Naive B cell (primary cell): ENCODE data around the gene ZNF280B. TPM values are rescaled to one million over a fixed set of nuclear protein-coding genes. Genes with fewer than 3 reads are reported as not detected.
A peak's percentile ranks its signal among the peaks of the same experiment; 100 is the strongest.
"Not testable (repeated sequence)": the region's sequence is repeated elsewhere in the genome, so short reads cannot be mapped to it uniquely, and the experiment has no call there.

Experiments used
- ATAC-seq, 2 donors: fragments of 150-1000 bp; cut with Tn5 transposase; 2 replicates each; pipeline ENCODE4 v1.10.0; 2021; ENCODE audit warnings: low read depth in 2 of 2, mild to moderate bottlenecking in 2 of 2, moderate library complexity in 2 of 2
- DNase-seq: peaks from one replicate; pipeline ENCODE4 v3.0.0; 2022
- H3K27ac Mint-ChIP-seq, 6 donors: one replicate each; pipeline ENCODE4 v1.8.0; 2020 to 2022; ENCODE audit warnings: mild to moderate bottlenecking in 6 of 6, mixed read lengths in 6 of 6, moderate library complexity in 5 of 6, inconsistent platforms in 2 of 6
- H3K27me3 Mint-ChIP-seq, 3 donors: one replicate each; pipeline ENCODE4 v1.8.0; 2021 to 2022; ENCODE audit warnings: mixed read lengths in 3 of 3, mild to moderate bottlenecking in 1 of 3
- H3K36me3 Mint-ChIP-seq, 2 donors: one replicate each; pipeline ENCODE4 v1.8.0; 2020 to 2022; ENCODE audit warnings: mixed read lengths in 2 of 2, inconsistent platforms in 1 of 2, mild to moderate bottlenecking in 1 of 2
- H3K4me1 Mint-ChIP-seq, 3 donors: one replicate each; pipeline ENCODE4 v1.8.0; 2020 to 2022; ENCODE audit warnings: mixed read lengths in 3 of 3, inconsistent platforms in 1 of 3, mild to moderate bottlenecking in 1 of 3, moderate library complexity in 1 of 3
- H3K4me3 Mint-ChIP-seq, 8 donors: one replicate each; pipeline ENCODE4 v1.8.0; 2020 to 2022; ENCODE audit warnings: mild to moderate bottlenecking in 8 of 8, mixed read lengths in 8 of 8, moderate library complexity in 8 of 8, inconsistent platforms in 2 of 8
- H3K9me3 Mint-ChIP-seq, 7 donors: one replicate each; pipeline ENCODE4 v1.8.0; 2020 to 2022; ENCODE audit warnings: mixed read lengths in 7 of 7, mild to moderate bottlenecking in 5 of 7, inconsistent platforms in 2 of 7, moderate library complexity in 1 of 7
- polyA plus RNA-seq, 6 donors: library from polyadenylated mRNA; unstranded; fragments of 300-500 nt; fragmentation: Illumina TruSeq; gene quantifications; one replicate each; pipeline ENCODE4 v1.2.3, GENCODE V29; 2021; ENCODE audit warnings: low read depth in 6 of 6

The ZNF280B gene
- polyA plus RNA-seq, 6 donors from 2014 or later, result 2.4 to 4.1 (median 3.2) TPM

DNA sequence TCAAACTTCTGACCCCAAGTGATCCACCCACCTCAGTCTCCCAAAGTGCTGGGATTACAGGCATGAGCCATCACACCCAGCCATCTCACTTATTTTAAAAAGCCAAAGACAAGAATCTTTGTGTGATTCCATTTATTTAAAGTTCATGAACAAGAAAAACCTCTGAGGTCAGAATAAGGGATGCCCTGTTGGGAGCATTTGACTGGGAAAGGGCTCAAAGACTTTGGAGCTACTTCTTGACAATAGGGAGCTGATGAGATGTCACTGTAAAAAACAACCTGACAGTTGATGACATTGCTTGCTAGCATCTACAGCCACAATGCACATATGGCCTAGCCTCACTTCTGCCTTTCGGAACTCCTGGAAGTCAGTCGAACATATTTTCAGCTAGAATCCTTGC, 5.1 kb upstream of the ZNF280B start:
- H3K36me3 Mint-ChIP-seq, result peaks cover 0 to 9% of the 10 kb centered on the region in 2 donors
- no peak for DNase-seq
- H3K27me3 Mint-ChIP-seq, result peaks cover 19 to 36% (median 28%) of the 10 kb centered on the region in 3 donors
- peaks cover 3 to 10% (median 3%) of the 10 kb centered on the region in 3 donors for H3K4me1 Mint-ChIP-seq
- H3K9me3 Mint-ChIP-seq, result peaks cover 0 to 23% (median 7%) of the 10 kb centered on the region in 7 donors
- H3K27ac Mint-ChIP-seq, result peak overlapping the region in 1 of 6 donors; percentile 22
- H3K4me3 Mint-ChIP-seq, result no peak overlapping the region
- ATAC-seq, result no peak

DNA sequence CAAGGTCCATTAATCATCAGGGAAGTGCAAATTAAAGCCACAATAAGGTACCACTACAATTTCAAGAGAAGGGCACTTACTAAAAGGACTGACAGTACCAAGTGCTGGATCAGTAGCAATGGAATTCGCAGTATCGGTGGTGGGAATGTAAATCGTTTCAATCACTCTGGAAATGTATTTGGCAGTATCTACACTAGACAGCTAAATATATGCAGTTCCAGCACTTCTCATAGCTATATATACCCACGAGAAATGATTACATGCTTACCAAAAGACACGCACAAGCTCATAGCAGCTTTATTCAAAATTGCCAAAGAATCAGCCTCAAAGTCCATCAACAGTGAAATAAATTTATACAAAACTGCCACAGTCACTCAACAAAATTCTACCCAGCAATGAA, 4.4 kb upstream of the ZNF280B start:
- no peak overlapping the region for H3K4me3 Mint-ChIP-seq
- H3K36me3 Mint-ChIP-seq, result peaks cover 0 to 9% of the 10 kb centered on the region in 2 donors
- DNase-seq (no peak), ATAC-seq (no peak)
- H3K4me1 Mint-ChIP-seq, result peaks cover 4 to 15% (median 5%) of the 10 kb centered on the region in 3 donors
- H3K27ac Mint-ChIP-seq, result no peak overlapping the region
- H3K9me3 Mint-ChIP-seq, result peaks cover 0 to 23% (median 7%) of the 10 kb centered on the region in 7 donors
- H3K27me3 Mint-ChIP-seq, result peaks cover 19 to 36% (median 28%) of the 10 kb centered on the region in 3 donors

DNA sequence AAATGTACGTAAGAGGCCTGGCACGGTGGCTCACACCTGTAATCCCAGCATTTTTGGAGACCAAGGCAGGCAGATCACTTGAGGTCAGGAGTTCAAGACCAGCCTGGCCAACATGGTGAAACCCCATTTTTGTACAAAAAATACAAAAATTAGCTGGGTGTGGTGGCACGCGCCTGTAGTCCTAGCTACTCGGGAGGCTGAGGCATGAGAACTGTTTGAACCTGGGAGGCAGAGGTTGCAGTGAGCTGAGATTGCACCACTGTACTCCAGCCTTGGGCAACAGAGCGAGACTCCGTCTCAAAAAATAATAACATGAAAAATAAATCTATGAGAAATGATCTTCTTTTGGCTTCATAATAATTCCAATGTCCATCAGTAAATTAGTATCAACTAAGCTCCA, 2.3 kb upstream of the ZNF280B start:
- not testable (repeated sequence) for H3K27ac Mint-ChIP-seq, ATAC-seq, DNase-seq
- Mint-ChIP-seq H3K36me3 (peaks cover 3 to 17% of the 10 kb centered on the region in 2 donors), H3K9me3 (peaks cover 0 to 23% (median 7%) of the 10 kb centered on the region in 7 donors), H3K4me3 (peak overlapping the region in 1 of 8 donors; percentile 63), H3K27me3 (peaks cover 13 to 25% (median 15%) of the 10 kb centered on the region in 3 donors), H3K4me1 (peaks cover 14 to 22% (median 17%) of the 10 kb centered on the region in 3 donors)

DNA sequence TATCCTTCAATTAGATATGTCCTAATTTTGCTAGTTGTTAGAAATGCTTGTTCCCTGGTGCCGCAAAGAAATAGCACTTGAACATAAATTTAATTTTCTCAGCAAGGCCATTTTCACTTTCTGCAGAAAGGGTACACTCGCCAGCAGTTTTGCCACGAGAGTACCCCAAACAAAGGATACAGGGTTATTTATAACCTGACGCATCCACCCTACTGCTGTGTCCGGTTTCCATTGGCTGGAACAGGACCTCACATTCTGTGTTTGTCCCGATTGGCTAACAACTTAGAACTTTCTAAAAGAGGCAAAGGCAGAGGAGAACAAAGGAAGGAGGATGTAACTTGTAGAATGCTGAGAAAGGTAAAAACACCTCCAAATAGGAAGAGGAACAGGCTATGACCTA, 1.4 kb upstream of the ZNF280B start:
- H3K27me3 Mint-ChIP-seq, result peaks cover 5 to 16% (median 6%) of the 10 kb centered on the region in 3 donors
- not testable (repeated sequence) for DNase-seq, ATAC-seq
- peaks cover 17 to 22% (median 17%) of the 10 kb centered on the region in 3 donors for H3K4me1 Mint-ChIP-seq
- peaks cover 0 to 23% (median 7%) of the 10 kb centered on the region in 7 donors for H3K9me3 Mint-ChIP-seq
- H3K36me3 Mint-ChIP-seq, result peaks cover 7 to 22% of the 10 kb centered on the region in 2 donors
- peak overlapping the region in 1 of 6 donors; percentile 69 for H3K27ac Mint-ChIP-seq
- peak overlapping the region in 6 of 8 donors; percentile 0 to 82 (median 38) for H3K4me3 Mint-ChIP-seq

DNA sequence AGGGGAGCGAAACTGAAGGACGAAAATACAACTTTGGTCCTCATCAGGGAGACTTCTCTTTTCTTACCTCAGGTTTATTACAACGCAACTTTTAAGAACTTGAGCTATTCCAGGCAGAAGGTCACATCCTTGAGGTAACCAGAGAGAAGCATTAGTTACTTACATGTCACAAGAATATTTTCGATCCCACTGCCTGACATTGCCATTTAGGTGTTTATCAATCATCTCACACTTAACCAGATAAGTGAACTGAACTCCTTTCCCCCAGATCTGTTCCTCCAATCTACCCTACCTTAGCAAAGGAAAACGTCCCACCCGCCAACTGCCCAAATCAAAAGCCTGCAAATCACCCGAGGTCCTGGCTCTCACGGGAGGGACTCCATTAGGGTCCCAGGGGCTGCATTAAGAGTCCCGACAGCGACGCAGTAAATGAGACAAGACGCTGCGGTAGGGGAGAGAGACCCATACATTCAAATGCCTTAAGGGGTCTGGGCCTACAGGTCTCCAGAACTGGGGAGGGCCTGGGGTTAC, 734 bp downstream of the ZNF280B start:
- peaks cover 17 to 22% (median 19%) of the 10 kb centered on the region in 3 donors for H3K4me1 Mint-ChIP-seq
- peaks cover 0 to 13% (median 5%) of the 10 kb centered on the region in 3 donors for H3K27me3 Mint-ChIP-seq
- peaks cover 0 to 23% (median 7%) of the 10 kb centered on the region in 7 donors for H3K9me3 Mint-ChIP-seq
- peak overlapping the region; percentile 24 to 89 (median 78) for H3K27ac Mint-ChIP-seq
- peak overlapping the region; percentile 82 to 96 (median 89) for H3K4me3 Mint-ChIP-seq
- ATAC-seq (no peak), DNase-seq (no peak)
- H3K36me3 Mint-ChIP-seq, result peaks cover 22 to 30% of the 10 kb centered on the region in 2 donors

DNA sequence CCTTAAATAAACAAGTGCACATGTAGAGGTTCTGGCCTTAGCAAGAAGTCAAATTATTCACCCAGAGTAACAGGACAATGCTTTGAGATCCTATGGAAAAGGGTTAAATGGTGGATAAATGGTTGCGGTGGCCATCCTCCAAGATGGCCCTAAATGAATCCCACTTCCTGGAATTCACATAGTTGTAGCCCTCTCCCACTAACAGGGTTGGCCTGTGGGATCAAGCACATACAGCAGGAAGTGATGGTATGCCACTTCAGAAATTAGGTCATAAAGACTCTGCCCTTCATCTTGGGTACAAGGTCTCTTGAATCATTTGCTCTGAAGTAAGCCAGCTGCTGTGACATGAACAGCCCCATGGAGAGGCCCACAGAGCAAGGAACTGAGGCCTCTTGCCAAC, 1.8 kb downstream of the ZNF280B start:
- ATAC-seq, result no peak
- Mint-ChIP-seq H3K36me3 (peaks cover 30 to 31% of the 10 kb centered on the region in 2 donors), H3K27ac (peak overlapping the region in 1 of 6 donors; percentile 60), H3K4me1 (peaks cover 16 to 21% (median 19%) of the 10 kb centered on the region in 3 donors), H3K9me3 (peaks cover 0 to 23% (median 7%) of the 10 kb centered on the region in 7 donors), H3K27me3 (peaks cover 0 to 4% (median 0%) of the 10 kb centered on the region in 3 donors), H3K4me3 (peak overlapping the region in 4 of 8 donors; percentile 26 to 96 (median 60))
- no peak for DNase-seq

DNA sequence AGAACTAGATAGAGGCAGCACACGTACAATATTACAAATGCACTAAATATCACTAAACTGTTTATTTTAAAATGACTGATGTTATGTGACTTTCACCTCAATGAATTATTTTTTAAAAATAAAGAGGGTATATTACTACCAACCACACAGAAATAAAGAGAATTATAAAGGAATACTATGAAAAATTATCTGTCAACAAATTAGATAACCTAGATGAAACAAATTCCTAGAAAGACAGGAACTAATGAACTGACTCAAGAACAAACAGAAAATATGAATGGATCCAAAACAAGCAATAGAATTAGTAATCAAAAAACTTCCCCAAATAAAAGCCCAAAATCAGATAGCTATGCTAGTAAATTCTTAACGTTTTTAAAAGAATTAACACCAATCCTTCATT, 10.3 kb downstream of the ZNF280B start:
- peaks cover 8 to 10% (median 10%) of the 10 kb centered on the region in 3 donors for H3K4me1 Mint-ChIP-seq
- H3K27me3 Mint-ChIP-seq, result no peaks in the 10 kb centered on the region
- ATAC-seq, result no peak
- no peak overlapping the region for H3K4me3 Mint-ChIP-seq
- H3K27ac Mint-ChIP-seq, result no peak overlapping the region
- no peaks in the 10 kb centered on the region for H3K9me3 Mint-ChIP-seq
- no peak for DNase-seq
- H3K36me3 Mint-ChIP-seq, result peaks cover 7 to 27% of the 10 kb centered on the region in 2 donors

DNA sequence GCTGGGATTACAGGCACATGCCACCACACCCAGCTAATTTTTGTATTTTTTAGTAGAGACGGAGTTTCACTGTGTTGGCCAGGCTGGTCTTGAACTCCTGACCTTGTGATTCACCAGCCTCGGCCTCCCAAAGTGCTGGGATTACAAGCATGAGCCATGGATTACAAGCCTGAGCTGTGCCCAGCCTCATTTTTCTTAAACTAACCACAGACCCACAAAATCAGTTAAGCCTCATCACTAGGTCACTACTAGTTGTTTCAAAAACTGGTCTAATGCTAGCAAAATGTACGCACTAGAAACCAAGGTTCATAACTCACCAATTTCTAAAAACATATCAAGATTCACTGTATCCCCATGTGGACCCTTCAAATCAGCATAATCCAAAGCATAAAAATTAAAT, 17.0 kb downstream of the ZNF280B start:
- not testable (repeated sequence) for H3K27me3 Mint-ChIP-seq, DNase-seq, H3K27ac Mint-ChIP-seq, ATAC-seq, H3K4me1 Mint-ChIP-seq, H3K4me3 Mint-ChIP-seq, H3K9me3 Mint-ChIP-seq
- peaks cover 17 to 22% of the 10 kb centered on the region in 2 donors for H3K36me3 Mint-ChIP-seq

DNA sequence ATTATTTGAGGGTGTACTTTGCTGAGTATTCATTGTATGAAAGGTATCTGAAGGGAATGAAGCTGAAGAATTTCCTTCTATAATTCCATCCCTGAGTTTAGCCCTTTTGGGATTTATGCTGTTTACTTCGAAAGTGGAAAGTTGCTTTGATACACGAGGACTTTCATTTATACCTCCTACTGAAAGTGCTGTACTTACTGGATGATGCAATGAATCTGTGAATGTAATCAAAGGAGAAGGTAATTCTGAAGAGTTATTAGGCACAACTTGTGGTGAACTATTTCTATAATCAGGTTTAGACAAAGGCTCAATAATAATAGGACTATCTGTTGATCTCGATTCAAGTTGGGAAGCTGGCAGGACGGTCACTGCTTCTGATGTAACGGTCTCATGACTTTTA, 19.8 kb downstream of the ZNF280B start:
- DNase-seq (no peak), ATAC-seq (no peak)
- Mint-ChIP-seq H3K27me3 (no peaks in the 10 kb centered on the region), H3K4me3 (no peak overlapping the region), H3K36me3 (peaks cover 23 to 25% of the 10 kb centered on the region in 2 donors), H3K9me3 (no peaks in the 10 kb centered on the region), H3K27ac (peak overlapping the region in 1 of 6 donors; percentile 44), H3K4me1 (no peaks in the 10 kb centered on the region)

DNA sequence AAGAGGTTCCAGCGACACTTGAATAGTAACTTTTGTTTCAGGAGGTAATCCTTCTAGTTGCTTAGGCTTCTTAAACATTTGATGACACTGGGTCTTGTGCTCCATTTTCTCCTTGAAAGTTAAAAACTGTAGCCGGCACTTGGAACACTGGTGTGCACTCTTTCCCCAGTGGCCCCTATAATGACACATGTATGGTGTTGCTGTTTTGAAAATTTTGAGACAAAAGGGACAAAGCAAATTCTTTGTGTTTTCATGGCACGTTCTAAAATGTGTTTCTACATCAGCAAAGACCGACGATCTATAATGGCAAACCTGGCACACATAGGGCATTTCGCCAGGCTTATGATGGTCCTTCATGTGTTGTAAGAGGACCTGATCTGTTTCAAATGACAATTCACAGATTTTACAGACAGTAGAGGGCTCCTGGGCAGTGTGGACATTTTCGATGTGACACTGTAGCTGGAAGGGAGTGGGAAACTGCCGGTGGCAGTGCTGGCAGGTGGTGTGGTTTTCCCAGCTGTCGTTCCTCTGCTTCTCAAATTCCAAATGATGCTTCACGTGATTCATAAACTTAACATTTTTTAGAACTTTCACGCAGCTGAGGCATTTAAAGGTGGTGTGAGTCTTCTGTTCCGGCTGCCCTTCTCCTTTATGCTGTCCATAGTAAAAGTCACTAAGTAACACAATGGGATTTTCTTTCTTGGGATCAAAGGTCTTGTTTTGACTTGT, 20.5 kb downstream of the ZNF280B start:
- Mint-ChIP-seq H3K4me3 (no peak overlapping the region), H3K27me3 (no peaks in the 10 kb centered on the region), H3K4me1 (no peaks in the 10 kb centered on the region), H3K27ac (peak overlapping the region in 1 of 6 donors; percentile 23), H3K9me3 (no peaks in the 10 kb centered on the region), H3K36me3 (peaks cover 16 to 19% of the 10 kb centered on the region in 2 donors)
- no peak for ATAC-seq
- no peak for DNase-seq

DNA sequence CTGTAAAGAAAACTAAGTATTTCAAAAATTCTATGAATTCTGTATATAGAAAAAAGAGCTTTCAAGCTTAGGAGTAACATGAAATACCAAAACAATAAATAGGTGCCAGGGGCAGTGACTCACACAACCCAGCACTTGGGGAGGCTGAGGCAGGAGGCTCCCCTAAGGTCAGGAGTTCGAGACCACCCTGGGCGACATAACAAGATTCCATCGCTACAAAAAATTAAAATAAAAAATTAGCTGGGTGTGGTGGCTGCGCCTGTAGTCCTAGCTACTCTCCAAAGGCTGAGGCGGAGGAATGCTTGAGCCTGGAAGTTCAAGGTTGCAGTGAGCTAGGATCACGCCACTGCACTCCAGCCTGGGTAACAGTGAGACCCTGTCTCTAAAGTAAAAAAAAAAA, 21.5 kb downstream of the ZNF280B start:
- DNase-seq, result no peak
- Mint-ChIP-seq H3K4me1 (no peaks in the 10 kb centered on the region), H3K36me3 (peaks cover 16 to 19% of the 10 kb centered on the region in 2 donors), H3K27me3 (no peaks in the 10 kb centered on the region), H3K9me3 (no peaks in the 10 kb centered on the region), H3K27ac (no peak overlapping the region), H3K4me3 (no peak overlapping the region)
- ATAC-seq, result no peak

DNA sequence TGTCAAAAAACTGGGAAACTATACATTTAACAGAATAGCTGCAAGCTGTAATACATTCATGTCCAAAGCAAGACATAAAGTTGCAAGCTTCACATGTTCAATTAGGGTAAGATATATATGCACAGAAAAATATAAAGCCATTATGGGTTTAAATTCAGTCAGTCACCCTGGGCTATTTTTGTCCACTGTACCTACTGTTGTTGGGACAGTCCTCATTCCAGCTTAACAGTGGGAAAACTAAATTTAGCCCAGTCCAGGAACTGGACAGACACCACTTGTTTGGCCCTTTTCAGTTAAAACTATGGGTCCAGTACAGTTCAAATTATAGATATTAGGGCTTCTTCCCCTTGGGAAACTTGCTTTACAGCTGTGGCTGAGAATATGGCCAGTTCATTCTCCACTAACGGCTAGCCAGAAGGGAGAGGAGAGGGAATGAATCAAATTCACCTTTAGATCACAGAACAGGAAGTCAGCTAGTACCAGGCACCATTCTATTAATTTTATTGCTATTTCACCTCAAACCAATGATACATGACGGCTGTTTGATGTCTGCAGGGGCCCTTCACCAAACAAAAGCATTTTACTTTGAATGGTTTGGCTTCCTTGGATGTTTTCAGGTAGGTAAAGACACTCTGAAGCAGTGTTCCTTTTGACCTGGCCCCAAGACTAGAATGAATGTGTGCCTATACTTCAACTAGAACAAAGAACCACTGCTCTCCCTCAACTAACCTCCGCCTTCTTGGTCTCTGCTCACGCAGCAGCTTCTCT, 22.2 kb downstream of the ZNF280B start:
- ATAC-seq, result no peak
- no peak overlapping the region for H3K4me3 Mint-ChIP-seq
- DNase-seq, result no peak
- H3K27me3 Mint-ChIP-seq, result no peaks in the 10 kb centered on the region
- H3K9me3 Mint-ChIP-seq, result no peaks in the 10 kb centered on the region
- H3K27ac Mint-ChIP-seq, result no peak overlapping the region
- peaks cover 16 to 19% of the 10 kb centered on the region in 2 donors for H3K36me3 Mint-ChIP-seq
- H3K4me1 Mint-ChIP-seq, result no peaks in the 10 kb centered on the region

DNA sequence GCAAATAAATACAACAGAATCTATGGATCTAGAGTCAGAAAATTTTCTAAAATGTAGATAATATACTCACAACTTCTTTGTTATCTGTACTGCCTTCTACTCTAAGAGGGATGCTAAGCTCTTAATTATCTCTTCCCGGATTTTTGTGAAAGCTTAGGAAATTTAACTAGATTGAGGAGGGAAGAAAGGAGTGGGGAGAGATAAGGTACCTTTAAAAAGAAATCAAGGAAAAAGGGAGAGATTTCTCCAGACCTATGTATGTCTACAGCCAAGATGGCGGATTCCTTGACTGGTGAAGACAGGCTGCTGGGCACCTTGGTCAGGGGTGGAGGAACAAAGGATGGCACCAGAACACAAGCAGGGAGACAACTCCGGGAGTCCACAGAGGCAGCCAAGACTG, 23.0 kb downstream of the ZNF280B start:
- no peak for ATAC-seq
- no peaks in the 10 kb centered on the region for H3K27me3 Mint-ChIP-seq
- H3K27ac Mint-ChIP-seq, result no peak overlapping the region
- H3K36me3 Mint-ChIP-seq, result peaks cover 16 to 19% of the 10 kb centered on the region in 2 donors
- H3K9me3 Mint-ChIP-seq, result no peaks in the 10 kb centered on the region
- no peak overlapping the region for H3K4me3 Mint-ChIP-seq
- no peak for DNase-seq
- no peaks in the 10 kb centered on the region for H3K4me1 Mint-ChIP-seq
